MCF 10A (cell line): ENCODE measurements around the gene LBP. TPM values are rescaled to one million over a fixed set of nuclear protein-coding genes. Genes with fewer than 3 reads are reported as not detected.

Experiments used
- BruUV-seq: library from RNA; stranded (reverse); fragments of 400-500 nt; replicated peaks from 2 replicates; lab custom pipeline; 2021; lab: Mats Ljungman, UMichigan
- CTCF ChIA-PET: fragments of 300-600 bp; sonication (Branson Sonifier 250); formaldehyde crosslinking; extraction: SDS; loops from one replicate; lab custom pipeline; 2021; ENCODE audit warnings: antibody characterized with exemption, inconsistent platforms; lab: Yijun Ruan, JAX
- POLR2A ChIA-PET: fragments of 300-600, 350-650 bp; sonication (Branson Sonifier 250); formaldehyde crosslinking; extraction: SDS; loops from one replicate; lab custom pipeline; 2020; ENCODE audit warnings: antibody characterized with exemption, inconsistent platforms; lab: Yijun Ruan, JAX
- DNase-seq: peaks from one replicate; pipeline ENCODE4 v3.0.0-alpha.2; 2018; ENCODE audit not compliant: unreplicated experiment
- H3K27ac Mint-ChIP-seq: one replicate; pipeline ENCODE4 v1.8.0; 2022; ENCODE audit warnings: mild to moderate bottlenecking, low read depth, mixed read lengths; ENCODE audit not compliant: unreplicated experiment
- H3K27me3 Mint-ChIP-seq: one replicate; pipeline ENCODE4 v1.8.0; 2022; ENCODE audit warnings: mixed read lengths; ENCODE audit not compliant: insufficient read depth, unreplicated experiment
- H3K36me3 Mint-ChIP-seq: one replicate; pipeline ENCODE4 v1.8.0; 2022; ENCODE audit warnings: mild to moderate bottlenecking, moderate library complexity, mixed read lengths; ENCODE audit not compliant: insufficient read depth, unreplicated experiment
- H3K4me1 Mint-ChIP-seq: one replicate; pipeline ENCODE4 v1.8.0; 2022; ENCODE audit warnings: mixed read lengths; ENCODE audit not compliant: insufficient read depth, unreplicated experiment
- H3K4me3 Mint-ChIP-seq: one replicate; pipeline ENCODE4 v1.8.0; 2022; ENCODE audit warnings: mild to moderate bottlenecking, moderate library complexity, mixed read lengths; ENCODE audit not compliant: unreplicated experiment
- H3K9me3 Mint-ChIP-seq: one replicate; pipeline ENCODE4 v1.8.0; 2022; ENCODE audit warnings: mixed read lengths; ENCODE audit not compliant: unreplicated experiment
- CTCF ChIP-seq: fragments of 200-600 bp; IDR thresholded peaks from one replicate; pipeline ENCODE4 v1.8.0; 2022; ENCODE audit warnings: antibody characterized with exemption, mild to moderate bottlenecking; ENCODE audit not compliant: unreplicated experiment
- intact Hi-C: fragments of 100-400 bp; cut with micrococcal nuclease; formaldehyde crosslinking; loops from 2 replicates; pipeline ENCODE4 v1.14.1; 2022
- total RNA-seq: library from RNA; stranded (reverse); gene quantifications from 2 replicates; pipeline ENCODE4 v1.2.3, GENCODE V29; 2022

Gene LBP
- total RNA-seq, 1 experiment from 2014 or later = not detected

- Mint-ChIP-seq H3K4me1 (peaks cover 20% of the 10 kb centered on the region), H3K9me3 (no peaks in the 10 kb centered on the region), H3K36me3 (peaks cover 100% of the 10 kb centered on the region), H3K27me3 (no peaks in the 10 kb centered on the region), H3K4me3 (no peak overlapping the region), H3K27ac (no peak overlapping the region)
- intact Hi-C loops = no loop called here
- no peak for TF ChIP-seq CTCF
- BruUV-seq = no TSS peak
- no peak for DNase-seq
- ChIA-PET POLR2A (interaction anchor here (0.8 to 3.3 kb wide), 3 partner anchors 10 to 48 kb away, joined by 3 to 29 read pairs (median 5); partner anchors contain the start of genes RALGAPB and SNHG17), CTCF (interaction anchor here (0.9 to 3.5 kb wide), 5 partner anchors 10 to 351 kb away, joined by 3 to 15 read pairs (median 6); partner anchors contain the start of gene SNHG17)
Observed at GRCh38 chr20:38424401-38424800, 78.1 kb downstream of the LBP start.

DNA sequence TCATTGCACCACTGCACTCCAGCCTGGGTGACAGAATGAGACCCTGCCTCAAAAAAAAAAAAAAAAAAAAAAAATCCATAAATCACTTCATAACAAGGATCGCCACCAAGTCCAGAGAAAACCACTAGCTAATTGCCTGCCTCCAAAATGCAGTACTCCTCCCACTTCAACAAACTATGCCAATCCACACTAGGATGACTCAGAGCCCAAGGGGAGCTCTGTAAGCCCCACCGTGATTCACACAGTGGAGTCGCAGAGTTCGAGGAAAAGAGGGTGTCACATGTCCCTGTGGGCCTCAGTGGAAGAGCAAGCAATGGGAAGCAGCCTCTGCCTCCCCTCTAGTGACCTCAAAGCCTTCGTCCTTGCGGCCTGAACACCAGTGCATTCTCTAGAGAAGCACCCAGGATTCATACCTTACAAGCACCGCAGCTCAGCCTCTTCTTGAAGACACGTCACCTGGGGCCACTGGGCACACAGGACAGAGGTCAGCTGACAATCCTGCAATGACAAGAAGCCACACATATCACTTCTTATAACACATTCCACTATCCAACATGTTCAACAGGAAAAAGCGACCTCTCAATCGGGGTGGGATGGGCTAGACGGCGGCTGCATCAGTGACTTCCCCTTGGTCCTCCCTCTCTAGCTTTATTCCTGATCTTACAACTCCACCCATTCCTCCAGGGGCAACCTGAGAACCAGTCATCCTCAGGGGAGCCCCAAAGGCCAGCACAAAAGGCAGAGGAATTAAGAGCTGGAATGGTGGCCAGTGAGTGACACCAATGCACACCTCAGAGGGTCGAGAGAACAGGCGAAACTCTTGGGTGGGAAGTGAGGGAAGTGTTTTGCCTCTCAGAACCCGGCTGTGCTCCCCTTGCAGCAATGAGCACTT lies 80.0 kb downstream of the LBP start:
- Mint-ChIP-seq H3K27me3 (no peaks in the 10 kb centered on the region), H3K27ac (peak overlapping the region; percentile 49), H3K4me1 (peaks cover 28% of the 10 kb centered on the region), H3K36me3 (peaks cover 100% of the 10 kb centered on the region), H3K9me3 (no peaks in the 10 kb centered on the region), H3K4me3 (no peak overlapping the region)
- TF ChIP-seq CTCF = no peak
- DNase-seq = peak; percentile 89
- CTCF ChIA-PET = interaction anchor here (0.6 to 3.5 kb wide), 6 partner anchors 8 to 380 kb away, joined by 3 to 15 read pairs (median 4); partner anchors contain the start of gene SNHG17
- BruUV-seq = no TSS peak
- POLR2A ChIA-PET = interaction anchor here (1.3 to 3.3 kb wide), 3 partner anchors 8 to 21 kb away, joined by 6 to 29 read pairs (median 10); partner anchors contain the start of gene SNHG17
- intact Hi-C loops = no loop called here

Other genes starting within 250 kb of the LBP start
- gene TGM2, start 181.2 kb upstream of the LBP start, total RNA-seq = 0.76 and 1.5 TPM in 2 replicates
- not detected in 2 replicates for gene KIAA1755, start 85.7 kb upstream of the LBP start, total RNA-seq
- not detected in 2 replicates for gene BPI, start 42.3 kb upstream of the LBP start, total RNA-seq
- gene SNHG17, start 88.8 kb downstream of the LBP start, total RNA-seq = 83.6 and 133 TPM in 2 replicates
- 33.8 and 37.3 TPM in 2 replicates for gene RALGAPB, start 126.4 kb downstream of the LBP start, total RNA-seq
- not detected in 2 replicates for gene ADIG, start 234.7 kb downstream of the LBP start, total RNA-seq